ENCODE measurements around the gene KRTAP13-2. TPM values are rescaled to one million over a fixed set of nuclear protein-coding genes. Genes with fewer than 3 reads are reported as not detected.

Gene KRTAP13-2
- not detected in 2 replicates for total RNA-seq

GRCh38 chr21:30372139-30372770 is at the start of gene KRTAP13-2:
Gene KRTAP13-2, minus strand, starts transcription at chr21:30372271. Its CDS starts 58 bp downstream, at chr21:30372213.

GRCh38 chr21:30395731-30396130 is 23.7 kb upstream of the KRTAP13-2 start, which contains the start of gene KRTAP13-1:
Gene KRTAP13-1, plus strand, starts transcription at chr21:30396031. Its CDS starts 56 bp downstream, at chr21:30396087.

GRCh38 chr21:30348506-30348905 is 23.6 kb downstream of the KRTAP13-2 start, which contains the start of gene KRTAP23-1:
Gene KRTAP23-1, minus strand, starts transcription at chr21:30348606. Its CDS starts 0 bp downstream, at chr21:30348606.

GRCh38 chr21:30337276-30337744 is 34.8 kb downstream of the KRTAP13-2 start, which contains the start of gene KRTAP27-1:
Gene KRTAP27-1, minus strand, starts transcription at chr21:30337694. Its CDS starts 26 bp downstream, at chr21:30337668.

Other genes with a start within 250 kb of the KRTAP13-2 start
- gene CLDN17, start 205.5 kb downstream of the KRTAP13-2 start, total RNA-seq: not detected in 2 replicates
- gene CLDN8, start 156.2 kb downstream of the KRTAP13-2 start, total RNA-seq: not detected in 2 replicates
- not detected in 2 replicates for gene KRTAP24-1, start 89.3 kb downstream of the KRTAP13-2 start, total RNA-seq
- gene KRTAP25-1, start 82.8 kb downstream of the KRTAP13-2 start, total RNA-seq: not detected in 2 replicates
- gene KRTAP26-1, start 52.0 kb downstream of the KRTAP13-2 start, total RNA-seq: not detected in 2 replicates
- gene KRTAP27-1, start 34.6 kb downstream of the KRTAP13-2 start, total RNA-seq: not detected in 2 replicates
- not detected in 2 replicates for gene KRTAP23-1, start 23.7 kb downstream of the KRTAP13-2 start, total RNA-seq
- gene KRTAP13-1, start 23.8 kb upstream of the KRTAP13-2 start, total RNA-seq: not detected in 2 replicates
- not detected in 2 replicates for gene KRTAP13-3, start 53.7 kb upstream of the KRTAP13-2 start, total RNA-seq
- gene KRTAP13-4, start 57.9 kb upstream of the KRTAP13-2 start, total RNA-seq: not detected in 2 replicates
- not detected in 2 replicates for gene KRTAP15-1, start 68.0 kb upstream of the KRTAP13-2 start, total RNA-seq
- gene KRTAP19-1, start 108.1 kb upstream of the KRTAP13-2 start, total RNA-seq: not detected in 2 replicates
- gene KRTAP19-2, start 115.2 kb upstream of the KRTAP13-2 start, total RNA-seq: not detected in 2 replicates
- gene KRTAP19-3, start 119.7 kb upstream of the KRTAP13-2 start, total RNA-seq: not detected in 2 replicates
- gene KRTAP19-4, start 124.9 kb upstream of the KRTAP13-2 start, total RNA-seq: not detected in 2 replicates
- gene KRTAP19-5, start 129.9 kb upstream of the KRTAP13-2 start, total RNA-seq: not detected in 2 replicates
- not detected in 2 replicates for gene KRTAP19-6, start 169.6 kb upstream of the KRTAP13-2 start, total RNA-seq
- gene KRTAP19-7, start 189.0 kb upstream of the KRTAP13-2 start, total RNA-seq: not detected in 2 replicates
- not detected in 2 replicates for gene KRTAP22-2, start 218.1 kb upstream of the KRTAP13-2 start, total RNA-seq
- gene KRTAP6-3, start 220.2 kb upstream of the KRTAP13-2 start, total RNA-seq: not detected in 2 replicates
- not detected in 2 replicates for gene KRTAP6-2, start 226.6 kb upstream of the KRTAP13-2 start, total RNA-seq
- gene KRTAP22-1, start 228.8 kb upstream of the KRTAP13-2 start, total RNA-seq: not detected in 2 replicates
- not detected in 2 replicates for gene KRTAP6-1, start 241.7 kb upstream of the KRTAP13-2 start, total RNA-seq
- gene KRTAP20-1, start 244.2 kb upstream of the KRTAP13-2 start, total RNA-seq: not detected in 2 replicates
- gene KRTAP20-4, start 248.4 kb upstream of the KRTAP13-2 start, total RNA-seq: not detected in 2 replicates